Activated CD4-positive, alpha-beta T cell treated with anti-CD3 and anti-CD28 coated beads for 48 hours (primary cell): ENCODE results near the gene KIF26B.

Experiments
- DNase-seq: peaks from one replicate; pipeline ENCODE4 v3.0.0-alpha.2; 2020

KIF26B gene

GRCh38 chr1:245477941-245478340, 323.2 kb downstream of the KIF26B start:
- DNase-seq: no peak

- no peak for DNase-seq
Observed at GRCh38 chr1:245480393-245481120, 325.8 kb downstream of the KIF26B start.

GRCh38 chr1:245481261-245481660, 326.5 kb downstream of the KIF26B start:
- DNase-seq: no peak

- DNase-seq: no peak
Observed at GRCh38 chr1:245483247-245483646, 328.5 kb downstream of the KIF26B start.

- DNase-seq: no peak
Observed at GRCh38 chr1:245484176-245484575, 329.4 kb downstream of the KIF26B start.

GRCh38 chr1:245485996-245486395, 331.2 kb downstream of the KIF26B start:
- no peak for DNase-seq

GRCh38 chr1:245486775-245487470, 332.1 kb downstream of the KIF26B start:
- DNase-seq: no peak

GRCh38 chr1:245488346-245489129, 333.8 kb downstream of the KIF26B start:
- no peak for DNase-seq

GRCh38 chr1:245489838-245490237, 335.1 kb downstream of the KIF26B start:
- no peak for DNase-seq

GRCh38 chr1:245493029-245493428, 338.2 kb downstream of the KIF26B start:
- DNase-seq: no peak

- no peak for DNase-seq
Observed at GRCh38 chr1:245495681-245496080, 340.9 kb downstream of the KIF26B start.

GRCh38 chr1:245500546-245500945, 345.8 kb downstream of the KIF26B start:
- no peak for DNase-seq

- no peak for DNase-seq
Observed at GRCh38 chr1:245501633-245502032, 346.8 kb downstream of the KIF26B start.

- no peak for DNase-seq
Observed at GRCh38 chr1:245503548-245503947, 348.8 kb downstream of the KIF26B start.

- no peak for DNase-seq
Observed at GRCh38 chr1:245510144-245510543, 355.4 kb downstream of the KIF26B start.

- no peak for DNase-seq
Observed at GRCh38 chr1:245512181-245512888, 357.6 kb downstream of the KIF26B start.

- DNase-seq: no peak
Observed at GRCh38 chr1:245512980-245513578, 358.3 kb downstream of the KIF26B start.

- no peak for DNase-seq
Observed at GRCh38 chr1:245516284-245516759, 361.5 kb downstream of the KIF26B start.

- DNase-seq: no peak
Observed at GRCh38 chr1:245520611-245521010, 365.8 kb downstream of the KIF26B start.

GRCh38 chr1:245526141-245526540, 371.4 kb downstream of the KIF26B start:
- DNase-seq: no peak

GRCh38 chr1:245528258-245528635, 373.5 kb downstream of the KIF26B start:
- DNase-seq: no peak

- DNase-seq: no peak
Observed at GRCh38 chr1:245530937-245531336, 376.2 kb downstream of the KIF26B start.

- no peak for DNase-seq
Observed at GRCh38 chr1:245537992-245538391, 383.2 kb downstream of the KIF26B start.
